Measurements from ENCODE around the gene HMCN2. TPM values are rescaled to one million over a fixed set of nuclear protein-coding genes. Genes with fewer than 3 reads are reported as not detected.

The HMCN2 gene
- total and polyA plus RNA-seq, 2 of the 4 experiments (the other 2 are of a cell fraction): 0.02 TPM; not detected in 1

- WGBS, 2 experiments (ENCODE audit: extremely low coverage in 2 of 2, insufficient read length in 1 of 2): 47% methylated on average over 3 of the region's 13 CpGs; no CpG with 5 or more reads in 1 of the 2 experiments
- POLR2A ChIA-PET (ENCODE audit: unreplicated experiment): no interaction called here
- Histone ChIP-seq H2BK120ac (ENCODE audit: low read depth, low read length) (no peak overlapping the region), H3K4me2 (ENCODE audit: low read depth, low read length) (no peak overlapping the region), H2AK5ac (ENCODE audit: low read depth, low read length) (no peak overlapping the region), H3K14ac (replicated peaks; ENCODE audit: low read depth, low read length) (no peak overlapping the region), H4K91ac (ENCODE audit: insufficient read depth, low read depth, low read length) (no peak overlapping the region), H2BK15ac (ENCODE audit: low read depth, low read length) (no peak overlapping the region), H3K56ac (ENCODE audit: extremely low read depth, insufficient read depth, low read length) (no peak overlapping the region), H3K4me1 (ENCODE audit: control insufficient read depth, insufficient read depth, low read length) (no peaks in the 10 kb centered on the region), H3K9me1 (ENCODE audit: insufficient read depth, low read length) (no peaks in the 10 kb centered on the region), H4K5ac (ENCODE audit: low read depth, low read length) (no peak overlapping the region), H3K18ac (ENCODE audit: low read depth, low read length) (no peak overlapping the region), H2AK9ac (replicated peaks; ENCODE audit: low read depth, low read length, poor library complexity) (no peak overlapping the region), H3K79me1 (ENCODE audit: low read depth in 1 of 2, low read length in 2 of 2) (no peaks in the 10 kb centered on the region), H4K8ac (ENCODE audit: low read depth in 2 of 2, low read length in 2 of 2) (no peak overlapping the region), H3K9me3 (ENCODE audit: control insufficient read depth, insufficient read depth, low read length) (no peaks in the 10 kb centered on the region), H4K20me1 (ENCODE audit: insufficient read depth, low read length) (no peaks in the 10 kb centered on the region), H2BK20ac (ENCODE audit: low read depth, low read length) (no peak overlapping the region), H3K9ac (ENCODE audit: low read depth, low read length) (no peak overlapping the region), H3K36me3 (ENCODE audit: control insufficient read depth, insufficient read depth, low read length) (no peaks in the 10 kb centered on the region), H3K23ac (ENCODE audit: low read depth, low read length) (no peak overlapping the region), H2AFZ (replicated peaks; ENCODE audit: low read length, poor library complexity) (no peak overlapping the region), H3K4me3 (ENCODE audit: insufficient read depth, low read depth, low read length) (no peak overlapping the region), H3K27ac (ENCODE audit: insufficient read depth, low read length) (no peak overlapping the region), H3K4ac (ENCODE audit: low read depth, low read length) (no peak overlapping the region), H2BK5ac (ENCODE audit: low read depth, low read length, poor library complexity, severe bottlenecking) (no peak overlapping the region), H3K27me3 (ENCODE audit: control insufficient read depth, insufficient read depth, low read length) (peaks cover 31% of the 10 kb centered on the region)
- DNase-seq: no peak
- TF ChIP-seq POLR2A (IDR thresholded peaks at IDR 0.05; ENCODE audit: low read depth, low read length): no peak
- no peak for TF ChIP-seq NFE2L2 (IDR thresholded peaks at IDR 0.05; ENCODE audit: low read depth, low read length)
- no peak for TF ChIP-seq USF2 (IDR thresholded peaks at IDR 0.05; ENCODE audit: low read depth, low read length)
- TF ChIP-seq MAFK (IDR thresholded peaks at IDR 0.05; ENCODE audit: low read depth, low read length): no peak
- TF ChIP-seq CHD1 (IDR thresholded peaks at IDR 0.05; ENCODE audit: low read depth, low read length): no peak
- TF ChIP-seq CTCF (conservative IDR thresholded peaks at IDR 0.05; ENCODE audit: low read depth, low read length): no peak
- no peak for TF ChIP-seq MAZ (IDR thresholded peaks at IDR 0.05; ENCODE audit: borderline replicate concordance, low read depth, low read length)
- no peak for TF ChIP-seq RCOR1 (IDR thresholded peaks at IDR 0.05; ENCODE audit: insufficient replicate concordance, low read length)
- TF ChIP-seq CEBPB (IDR thresholded peaks at IDR 0.05; ENCODE audit: low read depth, low read length): no peak
- no peak for TF ChIP-seq ELK1 (IDR thresholded peaks at IDR 0.05; ENCODE audit: borderline replicate concordance, low read depth, low read length)
- no peak for TF ChIP-seq RAD21 (IDR thresholded peaks at IDR 0.05; ENCODE audit: low read length)
- TF ChIP-seq SMC3 (IDR thresholded peaks at IDR 0.05; ENCODE audit: low read depth, low read length): no peak
- no peak for TF ChIP-seq MXI1 (IDR thresholded peaks at IDR 0.05; ENCODE audit: borderline replicate concordance, low read depth, low read length)
- CTCF ChIA-PET: no interaction called here
- dilution Hi-C loops (cut with HindIII; ENCODE audit: low sequenced_read_pairs, unreplicated experiment): no loop called here
- intact Hi-C loops (cut with micrococcal nuclease): loop anchor here (10.0 kb wide), 1 partner anchor 320 kb away; no protein-coding TSS in a partner anchor
- no TSS peak for BruUV-seq (replicated peaks)
- ATAC-seq (ENCODE audit: low read depth): no peak
- in situ Hi-C loops (cut with MboI; ENCODE audit: low sequenced_read_pairs): no loop called here
Measured at GRCh38 chr9:130364619-130365322, 99.2 kb downstream of the HMCN2 start.
